MM.1S (cell line): ENCODE results near the gene COLQ.

Source experiments
- DNase-seq: peaks from one replicate; pipeline ENCODE4 v3.0.0-alpha.2; 2015
- H2AFZ ChIP-seq: fragments of 300-600 bp; sonication (generic); 2 replicates; pipeline ENCODE4 v1.6.0; 2016; ENCODE audit warnings: antibody characterized with exemption, low read length
- H3F3A ChIP-seq: fragments of 300-600 bp; sonication (generic); 2 replicates; pipeline ENCODE4 v1.6.1; 2016; ENCODE audit warnings: mild to moderate bottlenecking, antibody characterized with exemption, low read length, moderate library complexity, mixed read lengths; ENCODE audit not compliant: insufficient read depth
- H3K27ac ChIP-seq: fragments of 300-600 bp; sonication (generic); 2 replicates; pipeline ENCODE4 v1.5.1; 2016; ENCODE audit warnings: mild to moderate bottlenecking, low read length
- H3K27me3 ChIP-seq: fragments of 300-600 bp; sonication (generic); replicated peaks from 2 replicates; pipeline ENCODE4 v1.6.0; 2016; ENCODE audit warnings: low read length; ENCODE audit not compliant: insufficient read depth
- H3K36me3 ChIP-seq: fragments of 300-600 bp; sonication (generic); replicated peaks from 2 replicates; pipeline ENCODE4 v1.6.1; 2016; ENCODE audit warnings: mild to moderate bottlenecking, low read length, mixed read lengths; ENCODE audit not compliant: insufficient read depth
- H3K4me1 ChIP-seq: fragments of 300-600 bp; sonication (generic); 2 replicates; pipeline ENCODE4 v1.6.1; 2016; ENCODE audit warnings: low read length, mixed read lengths
- H3K4me2 ChIP-seq: fragments of 300-600 bp; sonication (generic); 2 replicates; pipeline ENCODE4 v1.6.0; 2016; ENCODE audit warnings: low read depth, low read length
- H3K4me3 ChIP-seq: fragments of 300-600 bp; sonication (generic); 2 replicates; pipeline ENCODE4 v1.5.1; 2016; ENCODE audit warnings: low read length, mixed read lengths
- H3K79me2 ChIP-seq: fragments of 300-600 bp; sonication (generic); 2 replicates; pipeline ENCODE4 v1.6.1; 2016; ENCODE audit warnings: mixed run types, low read length, mixed read lengths
- H3K9ac ChIP-seq: fragments of 300-600 bp; sonication (generic); 2 replicates; pipeline ENCODE4 v1.6.1; 2016; ENCODE audit warnings: low read length, mixed read lengths
- H3K9me2 ChIP-seq: fragments of 300-600 bp; sonication (generic); replicated peaks from 2 replicates; pipeline ENCODE4 v1.6.1; 2016; ENCODE audit warnings: mild to moderate bottlenecking, low read length, mixed read lengths; ENCODE audit not compliant: insufficient read depth
- H3K9me3 ChIP-seq: fragments of 300-600 bp; sonication (generic); replicated peaks from 2 replicates; pipeline ENCODE4 v1.6.1; 2016; ENCODE audit warnings: mild to moderate bottlenecking, low read length, mixed read lengths; ENCODE audit not compliant: insufficient read depth
- H4K20me1 ChIP-seq: fragments of 300-600 bp; sonication (generic); 2 replicates; pipeline ENCODE4 v1.6.1; 2016; ENCODE audit warnings: mild to moderate bottlenecking, low read length, moderate library complexity, mixed read lengths; ENCODE audit not compliant: insufficient read depth
- EZH2 ChIP-seq: fragments of 300-600 bp; sonication (generic); optimal IDR thresholded peaks from 2 replicates; pipeline ENCODE3; 2017; ENCODE audit warnings: low read depth, mild to moderate bottlenecking, antibody characterized with exemption, low read length, mixed read lengths
- EZH2phosphoT487 ChIP-seq: fragments of 300-600 bp; sonication (generic); IDR thresholded peaks from 2 replicates; pipeline ENCODE4 v1.6.1; 2018; ENCODE audit warnings: antibody characterized with exemption, low read length
- TF ChIP-seq, protein P1 (sequence below): fragments of 300-600 bp; sonication (generic); IDR thresholded peaks from 2 replicates; pipeline ENCODE4 v1.5.1; 2016; ENCODE audit warnings: antibody characterized with exemption, low read length, mixed read lengths

Gene COLQ

DNA sequence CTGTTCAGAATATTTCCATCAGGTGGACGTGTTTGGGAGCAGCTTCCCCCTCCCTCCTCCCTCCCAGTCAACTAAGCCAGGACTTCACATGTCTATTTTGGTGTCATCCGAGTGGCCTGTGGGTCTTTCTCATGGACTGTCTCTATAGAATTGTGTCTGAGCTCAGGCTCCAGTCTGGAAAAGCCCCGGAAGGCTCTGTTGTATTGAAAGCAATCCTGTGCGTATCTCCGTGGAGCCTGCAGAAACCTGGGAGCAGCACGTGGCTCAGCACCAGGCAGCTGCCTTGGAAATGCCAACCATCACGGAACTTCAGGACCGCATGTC is 25.2 kb downstream of the COLQ start:
- no peaks in the 10 kb centered on the region for H3K36me3 ChIP-seq
- TF ChIP-seq, protein P1, sequence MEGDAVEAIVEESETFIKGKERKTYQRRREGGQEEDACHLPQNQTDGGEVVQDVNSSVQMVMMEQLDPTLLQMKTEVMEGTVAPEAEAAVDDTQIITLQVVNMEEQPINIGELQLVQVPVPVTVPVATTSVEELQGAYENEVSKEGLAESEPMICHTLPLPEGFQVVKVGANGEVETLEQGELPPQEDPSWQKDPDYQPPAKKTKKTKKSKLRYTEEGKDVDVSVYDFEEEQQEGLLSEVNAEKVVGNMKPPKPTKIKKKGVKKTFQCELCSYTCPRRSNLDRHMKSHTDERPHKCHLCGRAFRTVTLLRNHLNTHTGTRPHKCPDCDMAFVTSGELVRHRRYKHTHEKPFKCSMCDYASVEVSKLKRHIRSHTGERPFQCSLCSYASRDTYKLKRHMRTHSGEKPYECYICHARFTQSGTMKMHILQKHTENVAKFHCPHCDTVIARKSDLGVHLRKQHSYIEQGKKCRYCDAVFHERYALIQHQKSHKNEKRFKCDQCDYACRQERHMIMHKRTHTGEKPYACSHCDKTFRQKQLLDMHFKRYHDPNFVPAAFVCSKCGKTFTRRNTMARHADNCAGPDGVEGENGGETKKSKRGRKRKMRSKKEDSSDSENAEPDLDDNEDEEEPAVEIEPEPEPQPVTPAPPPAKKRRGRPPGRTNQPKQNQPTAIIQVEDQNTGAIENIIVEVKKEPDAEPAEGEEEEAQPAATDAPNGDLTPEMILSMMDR: no peak
- TF ChIP-seq EZH2phosphoT487 (no peak), EZH2 (no peak)
- H3K4me1 ChIP-seq: no peaks in the 10 kb centered on the region
- no peaks in the 10 kb centered on the region for H3K9me3 ChIP-seq
- no peak overlapping the region for H3K9ac ChIP-seq
- no peak for DNase-seq
- H3K79me2 ChIP-seq: no peaks in the 10 kb centered on the region
- no peak overlapping the region for H3K27ac ChIP-seq
- H3K4me3 ChIP-seq: no peak overlapping the region
- H4K20me1 ChIP-seq: no peaks in the 10 kb centered on the region
- no peak overlapping the region for H3K4me2 ChIP-seq
- no peaks in the 10 kb centered on the region for H3K27me3 ChIP-seq
- no peaks in the 10 kb centered on the region for H3K9me2 ChIP-seq
- no peak overlapping the region for H2AFZ ChIP-seq
- H3F3A ChIP-seq: no peaks in the 10 kb centered on the region

GRCh38 chr3:15495461-15496340 is 25.8 kb downstream of the COLQ start:
- Histone ChIP-seq H3K36me3 (no peaks in the 10 kb centered on the region), H3K9ac (no peak overlapping the region), H3K9me2 (no peaks in the 10 kb centered on the region), H3K4me2 (no peak overlapping the region), H3K27ac (no peak overlapping the region), H3K4me3 (no peak overlapping the region), H3K4me1 (no peaks in the 10 kb centered on the region), H3K27me3 (no peaks in the 10 kb centered on the region), H3K79me2 (no peaks in the 10 kb centered on the region), H3F3A (no peaks in the 10 kb centered on the region), H4K20me1 (no peaks in the 10 kb centered on the region), H2AFZ (no peak overlapping the region), H3K9me3 (no peaks in the 10 kb centered on the region)
- no peak for DNase-seq
- TF ChIP-seq, protein P1: no peak
- no peak for TF ChIP-seq EZH2
- no peak for TF ChIP-seq EZH2phosphoT487

GRCh38 chr3:15493436-15493835 is 28.1 kb downstream of the COLQ start:
- no peaks in the 10 kb centered on the region for H3K9me2 ChIP-seq
- TF ChIP-seq, protein P1: no peak
- TF ChIP-seq EZH2 (no peak), EZH2phosphoT487 (no peak)
- H3K27ac ChIP-seq: no peak overlapping the region
- no peak overlapping the region for H3K4me3 ChIP-seq
- no peak overlapping the region for H2AFZ ChIP-seq
- H3K4me2 ChIP-seq: no peak overlapping the region
- H3K9me3 ChIP-seq: no peaks in the 10 kb centered on the region
- no peaks in the 10 kb centered on the region for H3K27me3 ChIP-seq
- DNase-seq: no peak
- no peaks in the 10 kb centered on the region for H3K4me1 ChIP-seq
- H4K20me1 ChIP-seq: no peaks in the 10 kb centered on the region
- H3F3A ChIP-seq: no peaks in the 10 kb centered on the region
- H3K36me3 ChIP-seq: no peaks in the 10 kb centered on the region
- H3K79me2 ChIP-seq: no peaks in the 10 kb centered on the region
- no peak overlapping the region for H3K9ac ChIP-seq
